ENCODE measurements around the gene AMBP.

Gene AMBP

GRCh38 chr9:114012126-114012525, 66.0 kb downstream of the AMBP start:
- H3K4me3 ChIP-seq (ENCODE audit: control insufficient read depth, low read depth, low read length): no peak overlapping the region
- DNase-seq (ENCODE audit: low read depth): no peak

GRCh38 chr9:114011313-114011712, 66.8 kb downstream of the AMBP start:
- DNase-seq (ENCODE audit: low read depth): no peak
- no peak for TF ChIP-seq CTCF (IDR thresholded peaks at IDR 0.05; ENCODE audit: control insufficient read depth, insufficient read depth, low read depth, low read length, missing control alignments)
- H3K4me3 ChIP-seq (ENCODE audit: control insufficient read depth, low read depth, low read length): no peak overlapping the region

More at GRCh38 chr9:114012126-114012525, 66.0 kb downstream of the AMBP start:
- no peak for TF ChIP-seq CTCF (IDR thresholded peaks at IDR 0.05; ENCODE audit: control insufficient read depth, insufficient read depth, low read depth, low read length, missing control alignments)
